Tibial nerve (tissue), 4 donors: ENCODE results near the gene SORCS2. TPM values are rescaled to one million over a fixed set of nuclear protein-coding genes. Genes with fewer than 3 reads are reported as not detected.
A peak's percentile ranks its signal among the peaks of the same experiment; 100 is the strongest.

ENCODE experiments used
- DNase-seq, 2 donors: peaks; one replicate each; pipeline ENCODE4 v3.0.0-alpha.2; 2019; ENCODE audit warnings: low spot score in 2 of 2
- H3K27ac ChIP-seq, 4 donors: fragments of 200-600 bp; sonication (generic) in 3 of 4; one replicate each; pipeline ENCODE4 v1.5.1; 2017 to 2019; ENCODE audit warnings: mild to moderate bottlenecking in 1 of 4
- H3K27me3 ChIP-seq, 2 donors: fragments of 200-600 bp; sonication (generic) in 1 of 2; one replicate each; pipeline versions ENCODE4 v1.5.1 to v1.6.0; 2017 to 2019
- H3K36me3 ChIP-seq, 3 donors: fragments of 200-600 bp; sonication (generic); one replicate each; pipeline ENCODE4 v1.5.1; 2018 to 2019
- H3K4me1 ChIP-seq, 4 donors: fragments of 200-600 bp; sonication (generic) in 3 of 4; one replicate each; pipeline ENCODE4 v1.5.1; 2017 to 2019
- H3K4me3 ChIP-seq, 4 donors: fragments of 200-600 bp; sonication (generic) in 3 of 4; one replicate each; pipeline ENCODE4 v1.5.1; 2017 to 2019; ENCODE audit warnings: mild to moderate bottlenecking in 1 of 4, moderate library complexity in 1 of 4
- H3K9me3 ChIP-seq, 4 donors: fragments of 200-600 bp; sonication (generic) in 3 of 4; one replicate each; pipeline ENCODE4 v1.5.1; 2017 to 2019
- EP300 ChIP-seq, 2 donors: sonication (generic); formaldehyde crosslinking; IDR thresholded peaks; one replicate each; pipeline ENCODE4 v1.6.1; 2017; ENCODE audit warnings: antibody characterized with exemption in 2 of 2, mild to moderate bottlenecking in 1 of 2
- POLR2A ChIP-seq, 2 donors: fragments of 450-650 bp; IDR thresholded peaks; one replicate each; pipeline ENCODE4 v1.6.1; 2017; ENCODE audit warnings: antibody characterized with exemption in 2 of 2, mild to moderate bottlenecking in 2 of 2, moderate library complexity in 2 of 2
- WGBS, 2 donors: methylation state at CpG; one replicate each; pipeline ENCODE4 v1.1.5; 2018; 5-methylcytosine and 5-hydroxymethylcytosine counted together
- total RNA-seq, 4 donors: library from RNA; depleted of rRNA; stranded (reverse); fragments of >200 nt; gene quantifications; one replicate each; pipeline ENCODE4 v1.1.0, GENCODE V29; 2016
- TF ChIP-seq, protein P1 (sequence below), 5 experiments: fragments of 200-600 bp in 3 of 5; fragments of 450-650 bp in 2 of 5; sonication (generic) in 3 of 5; IDR thresholded peaks; one replicate each; pipeline ENCODE4 v1.5.1; 2016 to 2019; ENCODE audit warnings: antibody characterized with exemption in 5 of 5, mild to moderate bottlenecking in 3 of 5, moderate library complexity in 2 of 5

The SORCS2 gene
- total RNA-seq, 4 donors from 2014 or later, result 15.6 to 48.9 (median 38.3) TPM

DNA sequence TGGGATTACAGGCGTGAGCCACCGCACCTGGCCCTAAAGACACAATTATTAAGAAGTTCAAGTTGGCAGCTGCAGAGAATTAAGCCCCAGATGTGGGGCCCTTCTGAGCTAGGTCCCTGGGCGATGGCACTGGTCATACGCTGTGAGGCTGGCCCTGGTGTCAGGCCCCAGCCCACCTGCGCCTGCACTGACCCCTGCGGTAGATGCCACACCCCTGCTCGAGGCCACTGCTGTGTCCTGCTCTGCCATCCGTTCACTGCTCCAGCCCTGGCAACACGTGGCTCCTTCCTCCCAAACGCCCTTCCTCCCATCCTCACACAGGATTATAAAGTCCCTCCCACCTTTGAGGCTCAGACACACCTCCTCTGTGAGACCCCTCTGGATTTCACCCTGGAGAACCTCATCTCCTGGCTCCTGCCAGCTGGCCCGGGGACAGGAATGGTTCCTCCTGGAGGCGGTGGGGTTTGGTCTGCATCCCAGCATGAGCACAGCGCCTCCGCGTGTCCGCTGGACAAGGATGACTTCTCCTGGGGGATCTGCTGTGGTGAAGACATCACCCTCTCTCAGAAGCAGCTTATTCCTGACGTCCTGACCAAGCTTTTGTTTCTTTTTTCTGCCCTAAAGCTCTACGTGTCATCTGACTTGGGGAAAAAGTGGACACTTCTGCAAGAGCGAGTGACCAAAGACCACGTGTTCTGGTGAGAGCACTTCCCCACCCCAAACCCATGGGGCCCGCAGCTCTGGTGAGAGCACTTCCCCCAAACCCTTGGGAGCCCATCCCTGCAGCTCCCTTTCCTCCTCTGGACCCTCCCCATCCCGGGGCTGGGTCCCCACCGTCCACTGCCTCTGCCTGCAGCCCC is 461.4 kb downstream of the SORCS2 start:
- TF ChIP-seq POLR2A (IDR thresholded peaks at IDR 0.05) (no peak), EP300 (IDR thresholded peaks at IDR 0.05) (peak in 1 of 2 donors; percentile 40)
- TF ChIP-seq, protein P1, sequence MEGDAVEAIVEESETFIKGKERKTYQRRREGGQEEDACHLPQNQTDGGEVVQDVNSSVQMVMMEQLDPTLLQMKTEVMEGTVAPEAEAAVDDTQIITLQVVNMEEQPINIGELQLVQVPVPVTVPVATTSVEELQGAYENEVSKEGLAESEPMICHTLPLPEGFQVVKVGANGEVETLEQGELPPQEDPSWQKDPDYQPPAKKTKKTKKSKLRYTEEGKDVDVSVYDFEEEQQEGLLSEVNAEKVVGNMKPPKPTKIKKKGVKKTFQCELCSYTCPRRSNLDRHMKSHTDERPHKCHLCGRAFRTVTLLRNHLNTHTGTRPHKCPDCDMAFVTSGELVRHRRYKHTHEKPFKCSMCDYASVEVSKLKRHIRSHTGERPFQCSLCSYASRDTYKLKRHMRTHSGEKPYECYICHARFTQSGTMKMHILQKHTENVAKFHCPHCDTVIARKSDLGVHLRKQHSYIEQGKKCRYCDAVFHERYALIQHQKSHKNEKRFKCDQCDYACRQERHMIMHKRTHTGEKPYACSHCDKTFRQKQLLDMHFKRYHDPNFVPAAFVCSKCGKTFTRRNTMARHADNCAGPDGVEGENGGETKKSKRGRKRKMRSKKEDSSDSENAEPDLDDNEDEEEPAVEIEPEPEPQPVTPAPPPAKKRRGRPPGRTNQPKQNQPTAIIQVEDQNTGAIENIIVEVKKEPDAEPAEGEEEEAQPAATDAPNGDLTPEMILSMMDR (IDR thresholded peaks at IDR 0.05), result no peak
- H3K9me3 ChIP-seq, result no peaks in the 10 kb centered on the region
- H3K36me3 ChIP-seq, result no peaks in the 10 kb centered on the region
- DNase-seq, result no peak
- H3K27ac ChIP-seq, result peak overlapping the region in 3 of 4 donors; percentile 56 to 85 (median 82)
- H3K4me1 ChIP-seq, result peaks cover 0 to 82% (median 19%) of the 10 kb centered on the region in 4 donors
- no peak overlapping the region for H3K4me3 ChIP-seq
- H3K27me3 ChIP-seq, result no peaks in the 10 kb centered on the region
- 56 to 64% methylated on average over 22 to 23 of the region's 23 CpGs for WGBS, 2 donors

DNA sequence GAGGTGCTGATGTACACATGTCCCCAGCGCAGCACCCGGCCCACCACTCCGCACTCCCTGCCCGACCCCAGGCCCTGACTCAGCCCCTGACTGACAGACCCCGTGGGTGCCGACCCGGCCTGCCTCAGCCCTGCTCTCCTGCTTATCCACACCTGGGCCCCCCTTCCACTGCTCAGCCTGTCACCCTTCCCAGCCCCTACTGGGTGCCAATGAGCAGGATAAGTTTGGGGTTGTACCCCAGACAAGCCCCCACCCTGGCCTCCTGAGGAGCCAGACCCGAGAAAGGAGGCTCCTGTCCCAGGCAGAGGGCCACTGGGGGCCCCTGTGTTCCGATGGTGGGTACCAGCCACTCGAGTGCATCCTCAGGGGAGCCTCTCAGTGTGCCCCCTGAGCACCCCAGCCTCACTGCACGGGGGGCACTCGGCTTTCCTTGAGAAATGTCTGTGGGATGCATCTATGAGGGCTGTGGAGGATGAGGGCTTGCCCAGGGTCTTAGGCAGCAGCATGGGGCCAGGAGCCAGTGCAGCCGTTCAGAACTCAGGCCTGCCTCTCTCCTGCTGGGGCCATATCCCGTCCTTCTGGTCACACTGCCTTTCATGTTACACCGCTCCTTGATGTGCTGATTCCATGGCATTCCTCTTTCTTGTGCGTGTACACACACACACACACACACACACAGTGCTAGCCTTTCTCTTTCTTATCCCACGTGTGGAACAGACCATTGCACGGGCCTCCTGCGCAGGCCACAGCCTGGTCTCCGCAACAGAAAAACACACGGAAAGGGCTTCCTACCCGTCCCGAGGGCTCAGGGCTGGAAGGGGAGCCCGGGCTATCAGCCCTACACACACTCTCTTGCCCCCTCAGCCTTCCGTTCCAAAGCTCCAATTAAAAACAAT is 462.5 kb downstream of the SORCS2 start:
- WGBS, 2 donors, result 84 to 85% methylated on average over 24 to 25 of the region's 25 CpGs
- TF ChIP-seq POLR2A (IDR thresholded peaks at IDR 0.05) (no peak), EP300 (IDR thresholded peaks at IDR 0.05) (no peak)
- TF ChIP-seq, protein P1 (IDR thresholded peaks at IDR 0.05), result no peak
- H3K4me3 ChIP-seq, result no peak overlapping the region
- no peak for DNase-seq
- peaks cover 0 to 79% (median 16%) of the 10 kb centered on the region in 4 donors for H3K4me1 ChIP-seq
- no peaks in the 10 kb centered on the region for H3K36me3 ChIP-seq
- H3K27ac ChIP-seq, result peak overlapping the region in 2 of 4 donors; percentile 59 to 85
- no peaks in the 10 kb centered on the region for H3K9me3 ChIP-seq
- H3K27me3 ChIP-seq, result no peaks in the 10 kb centered on the region

DNA sequence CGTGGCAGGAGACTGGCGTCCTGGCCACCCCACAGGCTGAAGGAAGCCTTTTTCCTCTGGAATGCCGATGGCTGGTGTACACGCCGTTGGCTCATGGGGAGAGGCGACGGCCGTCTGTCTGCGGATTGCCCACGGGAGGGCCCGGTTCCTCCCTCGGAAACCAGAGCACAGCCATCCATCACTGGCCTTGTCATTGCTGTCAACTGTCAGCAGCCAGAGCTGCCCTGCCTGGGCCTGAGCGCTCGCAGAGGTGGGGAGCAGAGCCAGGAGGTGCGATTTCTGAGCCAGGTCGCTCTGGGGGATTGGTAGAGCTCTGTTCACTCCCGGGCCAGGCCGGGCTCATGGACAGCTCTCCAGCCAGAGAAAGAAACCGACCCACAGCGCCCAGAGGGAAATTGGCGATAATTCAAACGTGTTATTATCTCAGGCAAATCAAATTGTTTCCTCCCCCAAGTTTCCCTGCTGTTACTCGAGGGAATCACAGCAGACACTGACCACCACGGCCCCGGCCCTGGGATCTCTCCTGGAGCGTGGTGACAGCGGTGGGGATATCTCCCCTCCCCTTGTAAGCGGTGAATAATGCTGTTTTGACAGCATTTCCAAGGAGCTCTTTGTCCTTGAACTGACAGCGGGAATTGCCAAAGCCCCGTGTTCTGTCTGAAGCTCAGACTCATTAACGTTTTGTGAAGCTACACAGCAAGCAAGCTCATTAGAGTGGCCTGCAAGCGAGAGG is 463.3 kb downstream of the SORCS2 start:
- no peak for DNase-seq
- Histone ChIP-seq H3K9me3 (no peaks in the 10 kb centered on the region), H3K27ac (peak overlapping the region in 1 of 4 donors; percentile 44), H3K36me3 (no peaks in the 10 kb centered on the region), H3K4me3 (no peak overlapping the region), H3K4me1 (peaks cover 0 to 74% (median 16%) of the 10 kb centered on the region in 4 donors), H3K27me3 (no peaks in the 10 kb centered on the region)
- 49 to 60% methylated on average over 29 to 30 of the region's 32 CpGs for WGBS, 2 donors
- TF ChIP-seq, protein P1 (IDR thresholded peaks at IDR 0.05), result no peak
- no peak for TF ChIP-seq POLR2A (IDR thresholded peaks at IDR 0.05)
- TF ChIP-seq EP300 (IDR thresholded peaks at IDR 0.05), result no peak

DNA sequence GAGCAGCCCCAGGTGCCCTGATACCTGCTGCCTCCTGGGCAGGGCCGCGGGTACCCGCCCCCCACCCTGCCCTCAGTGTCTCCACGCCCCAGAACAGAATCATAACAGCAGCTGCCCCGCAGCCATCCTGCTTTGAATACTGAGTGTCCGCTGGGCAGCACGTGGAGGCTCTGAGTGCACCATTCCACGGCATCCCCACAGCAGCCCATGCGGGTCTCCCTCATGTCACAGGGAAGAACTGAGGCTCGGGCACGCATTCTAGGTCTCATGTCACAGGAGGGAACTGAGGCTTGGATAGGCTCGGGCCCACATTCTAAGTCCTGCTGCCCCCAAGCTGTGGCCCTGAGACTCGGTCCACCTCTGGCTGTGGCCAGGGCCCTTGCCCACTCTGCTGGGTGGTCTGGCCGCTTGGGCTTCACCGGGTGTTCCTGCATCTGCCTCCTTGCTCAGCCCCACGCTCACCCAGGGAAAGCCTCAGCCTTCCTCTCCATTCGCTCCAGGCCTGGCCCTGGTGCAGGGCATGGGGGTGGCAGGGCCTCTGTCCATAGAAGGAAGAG is 464.0 kb downstream of the SORCS2 start:
- Histone ChIP-seq H3K9me3 (no peaks in the 10 kb centered on the region), H3K36me3 (no peaks in the 10 kb centered on the region), H3K4me3 (no peak overlapping the region), H3K27ac (no peak overlapping the region), H3K4me1 (peaks cover 0 to 69% (median 15%) of the 10 kb centered on the region in 4 donors), H3K27me3 (no peaks in the 10 kb centered on the region)
- WGBS, 2 donors, result 84 to 90% methylated on average over 15 to 17 of the region's 17 CpGs
- no peak for DNase-seq
- TF ChIP-seq EP300 (IDR thresholded peaks at IDR 0.05), result no peak
- TF ChIP-seq POLR2A (IDR thresholded peaks at IDR 0.05), result no peak
- TF ChIP-seq, protein P1 (IDR thresholded peaks at IDR 0.05), result no peak
